GM04503 (cell line): ENCODE measurements around the gene EFCAB6.

Experiments
- DNase-seq: peaks from one replicate; pipeline ENCODE4 v3.0.0-alpha.2; 2012; ENCODE audit warnings: low read depth

The EFCAB6 gene

DNA sequence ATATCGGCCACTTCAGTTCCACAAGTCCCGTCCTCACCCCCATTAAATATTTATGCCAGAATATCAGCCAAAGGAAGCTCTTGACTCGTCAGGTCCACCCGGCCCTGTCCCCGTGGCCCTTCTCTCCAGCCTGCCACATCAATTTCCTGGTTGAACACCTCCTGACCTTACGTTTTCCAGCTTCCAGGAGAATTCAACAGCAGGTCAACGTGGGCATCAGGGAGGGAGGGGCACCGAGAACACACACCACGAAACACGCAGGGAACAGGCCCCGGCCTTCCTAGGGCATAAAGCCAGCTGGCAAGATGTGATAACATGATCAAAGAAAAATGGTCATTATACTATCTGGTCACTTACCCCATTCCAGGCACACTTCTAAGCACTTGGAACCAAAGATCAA lies 34.9 kb upstream of the EFCAB6 start:
- no peak for DNase-seq

DNA sequence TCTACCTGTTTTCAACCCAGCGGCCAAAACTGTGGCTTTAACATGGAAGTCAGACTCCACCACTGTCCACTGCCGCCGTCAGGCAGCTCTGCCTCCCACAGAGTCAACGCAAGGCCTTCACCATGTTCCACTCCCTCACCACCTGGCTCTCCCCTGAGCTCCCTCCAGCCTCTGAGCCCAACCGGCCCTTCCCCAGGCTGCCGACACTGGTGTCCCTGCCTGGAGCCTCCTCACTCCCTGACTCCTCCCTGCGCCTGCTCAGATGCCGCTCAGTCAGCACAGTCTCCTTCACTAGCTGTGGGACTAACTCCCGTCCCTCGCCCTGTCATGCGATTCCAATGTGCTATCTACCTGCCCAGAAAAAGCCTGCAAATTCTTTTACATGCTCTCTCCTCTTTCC lies 33.9 kb upstream of the EFCAB6 start:
- DNase-seq = no peak

DNA sequence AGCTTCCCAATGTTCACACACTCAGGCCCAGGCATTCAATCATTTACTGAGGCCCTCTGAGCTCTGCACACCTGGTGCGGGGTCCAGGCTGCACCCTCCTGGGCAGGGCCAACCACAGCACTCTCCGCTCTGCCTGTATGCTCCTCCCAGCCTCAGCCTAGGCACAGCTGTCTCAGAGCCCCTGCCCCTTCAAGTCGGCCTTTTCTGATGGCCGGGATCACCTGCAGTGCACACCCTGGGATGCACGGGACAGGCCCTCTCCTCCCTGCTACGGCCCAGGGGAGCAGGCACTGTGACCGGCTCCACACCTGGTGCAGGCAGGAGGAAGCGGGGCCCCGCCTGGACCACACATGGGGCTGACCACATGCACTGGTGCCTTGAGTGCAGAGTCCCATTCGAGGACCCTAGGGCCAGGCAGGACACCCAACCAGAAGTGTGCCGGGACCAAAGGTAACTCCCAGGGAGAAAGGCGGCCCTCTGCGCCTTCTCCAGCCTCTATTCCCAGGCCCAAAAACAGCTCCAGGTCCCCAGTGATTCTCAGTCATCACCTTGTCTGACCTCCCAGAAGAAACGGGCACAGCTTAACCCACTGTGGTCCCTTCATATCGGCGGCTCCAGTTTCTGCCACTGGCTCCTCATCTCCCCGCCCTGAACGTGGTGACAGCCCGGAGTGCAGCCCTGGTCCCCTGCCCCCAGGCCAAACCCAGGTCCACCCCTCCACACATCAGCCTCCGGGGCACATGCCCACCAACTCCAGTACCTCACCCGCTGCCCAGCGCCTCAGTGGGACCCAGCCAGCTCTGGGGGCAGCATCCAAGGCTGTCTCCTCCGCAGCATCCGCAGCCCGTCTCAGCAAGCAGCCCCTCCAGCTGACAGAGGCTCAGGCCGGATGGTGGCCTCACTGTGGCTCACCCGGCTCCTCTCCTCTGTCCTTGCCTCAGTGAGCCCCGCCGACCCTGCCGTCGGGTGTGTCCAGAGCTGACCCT lies 32.7 kb upstream of the EFCAB6 start:
- no peak for DNase-seq

DNA sequence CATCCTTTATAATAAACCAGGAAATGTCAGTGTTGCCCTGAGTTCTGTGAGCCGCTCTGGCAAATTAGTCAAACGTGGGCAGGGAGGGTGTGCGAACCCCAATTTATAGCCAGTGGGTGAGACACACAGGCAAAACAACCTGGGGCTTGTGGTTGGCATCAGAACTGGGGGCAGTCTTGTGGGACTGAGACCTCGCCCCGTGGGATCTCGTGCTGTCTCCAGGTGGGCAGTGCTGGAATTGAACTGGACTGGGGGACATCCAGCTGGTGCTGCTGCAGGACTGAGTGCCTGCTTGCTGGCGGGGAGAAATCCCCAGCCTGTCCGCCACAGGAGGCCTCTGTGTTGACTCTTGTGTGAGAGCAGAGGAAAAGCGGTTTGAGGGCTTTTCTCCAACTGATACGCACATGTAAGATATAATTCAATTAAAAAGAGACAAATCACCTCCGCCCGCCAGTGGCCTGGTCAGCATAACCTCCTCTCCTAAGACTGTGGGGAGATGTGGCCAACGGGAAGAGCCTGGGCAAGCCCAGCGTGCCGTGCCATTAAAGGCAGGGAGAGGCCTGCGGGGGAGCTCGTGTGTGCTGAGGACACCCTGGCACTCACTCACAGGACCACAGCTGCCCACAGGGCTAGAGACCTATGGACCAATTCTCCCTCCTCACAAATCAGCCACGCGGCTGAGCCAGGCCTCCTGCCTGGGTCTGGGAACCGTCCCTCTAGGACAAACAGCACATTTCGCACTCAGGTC lies 31.9 kb upstream of the EFCAB6 start:
- DNase-seq = no peak

DNA sequence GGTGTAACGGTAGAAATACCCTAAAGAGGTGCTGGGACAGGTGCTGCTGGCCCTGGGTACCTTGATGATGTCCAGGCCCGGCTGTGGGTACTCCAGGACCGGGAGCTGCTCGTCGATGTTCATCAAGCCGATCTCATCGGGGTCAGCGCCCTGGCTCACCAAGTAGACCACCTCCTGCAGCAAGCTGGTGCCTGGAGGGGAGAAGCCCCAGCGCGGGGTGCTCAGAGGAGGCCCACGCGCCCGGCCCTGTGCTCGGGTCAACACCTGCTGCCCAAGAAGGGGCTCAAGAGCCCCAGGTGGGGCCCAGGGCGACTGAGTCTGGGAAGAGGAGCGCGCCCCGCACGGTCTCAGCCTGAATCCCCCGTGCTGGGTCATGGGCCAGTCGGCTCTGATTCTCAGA lies 29.6 kb upstream of the EFCAB6 start:
- no peak for DNase-seq

DNA sequence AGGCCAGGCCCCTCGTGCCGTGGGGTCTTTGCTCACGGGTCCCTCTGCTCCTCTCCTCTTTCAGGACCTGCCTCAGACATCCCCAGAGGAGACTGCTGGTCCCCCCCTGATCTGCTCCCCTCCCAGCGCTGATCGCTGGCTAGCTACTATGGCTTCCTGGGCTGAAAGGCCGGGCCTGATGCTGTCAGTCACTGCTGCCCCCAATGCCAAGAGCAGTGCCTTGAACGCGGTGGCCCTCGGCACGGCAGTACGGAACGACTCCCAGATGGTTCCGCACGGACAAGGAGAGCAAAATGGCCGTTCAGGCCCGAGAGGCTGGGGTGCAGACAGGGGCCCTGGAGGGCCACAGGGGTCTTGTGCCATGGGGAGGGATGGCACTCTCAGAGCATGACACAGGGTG lies 28.7 kb upstream of the EFCAB6 start:
- no peak for DNase-seq

DNA sequence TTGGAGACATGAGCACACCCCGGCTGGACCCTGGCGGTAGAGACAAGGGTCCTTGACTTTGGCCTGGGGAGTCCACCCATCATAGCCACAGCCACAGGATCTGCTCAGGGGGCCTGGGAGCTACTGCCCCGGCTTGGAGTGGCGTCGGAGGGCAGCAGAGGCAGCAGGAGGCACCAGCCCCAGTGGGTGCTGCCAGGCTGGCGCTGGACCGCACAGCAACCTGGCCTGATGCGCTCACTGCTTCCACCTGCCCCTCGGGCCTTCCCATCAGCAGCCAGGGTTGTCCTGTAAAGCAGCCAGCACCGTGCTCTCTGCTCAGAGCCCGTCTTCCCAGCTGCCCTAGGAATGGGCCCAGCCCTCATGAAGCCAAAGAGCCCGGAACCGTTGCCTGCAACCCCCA lies 28.3 kb upstream of the EFCAB6 start:
- DNase-seq = no peak

DNA sequence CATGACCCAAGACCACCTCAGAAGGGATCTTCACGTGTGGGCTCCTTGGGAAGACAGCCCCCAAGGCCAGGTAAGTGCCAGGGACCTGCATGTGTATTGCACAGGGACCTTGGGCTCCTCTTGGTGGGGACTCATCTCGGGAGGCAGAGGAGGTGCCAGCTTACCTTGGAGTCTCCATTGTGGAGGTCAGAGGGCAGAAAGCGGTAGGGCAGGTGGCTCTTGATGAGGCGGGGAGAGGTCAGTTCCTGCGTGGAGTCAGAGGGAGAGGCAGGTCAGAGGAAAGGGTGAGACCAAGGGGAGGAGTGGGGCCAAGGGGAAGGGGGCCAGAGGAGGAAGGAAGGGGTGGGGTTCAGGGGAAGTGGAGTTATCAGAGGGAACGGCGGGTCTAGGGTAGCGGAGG lies 27.7 kb upstream of the EFCAB6 start:
- DNase-seq = no peak

DNA sequence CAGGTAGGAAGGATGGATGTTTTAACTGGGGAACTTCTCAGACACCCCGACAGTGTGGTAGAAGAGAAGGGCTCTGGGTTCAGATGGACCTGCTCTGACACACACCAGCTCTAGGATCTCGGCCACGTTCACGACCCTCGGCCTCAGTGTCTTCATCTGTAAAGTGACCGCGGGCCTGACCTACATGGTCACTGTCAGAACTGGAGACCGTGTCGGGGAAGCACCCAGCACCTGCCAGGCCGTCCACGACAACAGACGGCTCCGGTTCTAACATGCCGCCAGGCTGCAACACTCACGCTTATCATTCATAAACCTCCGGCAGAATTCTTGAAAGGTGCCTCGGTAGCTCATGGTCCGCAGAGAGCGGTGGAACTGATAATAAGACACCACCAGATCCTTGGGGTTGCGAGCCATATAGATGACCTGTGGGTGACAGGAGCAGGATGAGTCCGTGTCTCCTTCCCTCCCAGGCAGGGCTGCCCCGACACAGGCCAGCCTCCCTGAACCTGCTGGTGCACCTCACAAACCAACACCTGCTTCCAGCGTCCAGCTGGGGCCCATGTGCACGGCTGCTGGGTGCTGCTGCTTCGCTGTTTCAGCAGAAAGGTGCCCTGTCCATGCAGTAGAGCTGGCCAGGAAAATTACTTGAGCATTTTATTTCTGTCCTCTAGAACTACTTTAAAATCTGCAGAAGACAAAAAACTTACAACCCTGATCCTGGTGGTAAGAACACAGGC lies 26.6 kb upstream of the EFCAB6 start:
- no peak for DNase-seq

DNA sequence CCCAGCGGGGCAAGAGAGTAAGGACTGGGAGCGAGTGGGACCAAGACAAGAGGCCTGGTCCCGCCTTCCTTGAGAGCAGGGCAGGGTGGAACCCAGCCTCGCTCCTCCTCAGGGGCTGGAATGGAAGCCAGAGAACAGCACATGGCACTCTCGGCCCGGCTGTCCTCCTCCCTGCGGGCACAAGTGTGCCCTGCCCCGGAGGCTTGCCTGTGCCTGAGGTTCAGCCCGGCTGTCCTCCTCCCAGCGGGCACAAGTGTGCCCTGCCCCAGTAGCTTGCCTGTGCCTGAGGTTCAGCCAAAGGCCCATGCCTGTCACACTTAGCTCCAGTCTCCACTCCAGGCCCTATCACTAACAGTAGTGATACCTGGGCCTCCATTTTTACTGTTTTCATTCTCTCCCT lies 26.1 kb upstream of the EFCAB6 start:
- no peak for DNase-seq

DNA sequence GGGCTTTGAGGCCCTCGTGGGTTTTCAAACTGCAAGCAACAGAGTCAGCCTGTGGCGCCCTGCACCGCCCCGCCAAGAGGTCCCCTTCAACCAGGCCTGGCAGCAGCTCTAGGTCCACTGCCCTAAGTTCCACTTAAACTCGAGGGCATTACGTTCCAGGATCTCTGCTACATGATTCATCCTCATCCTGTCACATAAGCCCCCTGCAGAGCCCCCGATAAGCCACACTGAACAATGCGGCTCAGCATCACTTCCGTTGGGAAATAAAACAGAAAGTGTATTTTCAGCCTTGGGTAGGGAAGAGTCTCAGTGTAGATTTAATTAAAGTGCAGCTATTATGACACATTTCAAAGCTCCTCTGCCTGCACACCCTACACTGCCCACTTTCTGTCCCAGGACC lies 25.6 kb upstream of the EFCAB6 start:
- no peak for DNase-seq

DNA sequence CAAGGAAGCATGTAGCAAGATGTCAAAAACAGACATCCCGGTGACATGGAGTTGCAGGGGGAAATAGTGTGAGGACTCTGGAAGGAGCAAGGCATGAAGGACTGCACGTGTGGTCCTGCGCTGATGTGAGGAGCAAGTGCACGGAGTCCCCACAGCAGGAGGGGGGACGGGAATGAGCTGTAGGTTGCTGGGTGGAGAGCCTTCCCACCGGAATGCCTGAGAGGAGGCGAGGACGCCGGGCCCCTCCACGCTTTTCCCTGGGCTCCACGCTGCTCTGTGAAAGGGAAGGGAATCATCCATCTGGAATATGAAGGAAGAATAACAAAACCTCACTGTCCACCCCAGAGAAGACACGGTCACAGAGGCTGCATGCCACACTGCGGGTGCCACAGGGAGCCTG lies 23.6 kb upstream of the EFCAB6 start:
- no peak for DNase-seq

DNA sequence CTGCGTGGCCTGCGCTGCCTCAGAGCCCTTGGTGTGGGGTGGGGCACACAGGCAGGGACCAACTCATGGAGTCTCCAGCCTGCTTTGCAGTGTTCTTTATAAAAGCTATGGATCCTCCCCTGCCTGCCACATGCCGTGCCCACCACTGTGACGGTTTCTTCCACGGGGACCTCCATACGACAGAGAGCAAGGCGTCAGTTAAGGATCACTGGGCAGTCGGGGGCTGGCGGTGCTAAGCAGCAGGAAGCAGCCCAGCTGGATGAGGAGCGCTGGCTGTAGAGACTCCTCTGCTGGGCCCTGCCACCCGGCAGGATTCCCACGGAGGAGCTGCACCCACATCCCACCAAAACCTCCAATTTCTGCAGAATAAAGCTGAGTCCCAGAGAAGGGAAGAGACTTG lies 23.1 kb upstream of the EFCAB6 start:
- no peak for DNase-seq

DNA sequence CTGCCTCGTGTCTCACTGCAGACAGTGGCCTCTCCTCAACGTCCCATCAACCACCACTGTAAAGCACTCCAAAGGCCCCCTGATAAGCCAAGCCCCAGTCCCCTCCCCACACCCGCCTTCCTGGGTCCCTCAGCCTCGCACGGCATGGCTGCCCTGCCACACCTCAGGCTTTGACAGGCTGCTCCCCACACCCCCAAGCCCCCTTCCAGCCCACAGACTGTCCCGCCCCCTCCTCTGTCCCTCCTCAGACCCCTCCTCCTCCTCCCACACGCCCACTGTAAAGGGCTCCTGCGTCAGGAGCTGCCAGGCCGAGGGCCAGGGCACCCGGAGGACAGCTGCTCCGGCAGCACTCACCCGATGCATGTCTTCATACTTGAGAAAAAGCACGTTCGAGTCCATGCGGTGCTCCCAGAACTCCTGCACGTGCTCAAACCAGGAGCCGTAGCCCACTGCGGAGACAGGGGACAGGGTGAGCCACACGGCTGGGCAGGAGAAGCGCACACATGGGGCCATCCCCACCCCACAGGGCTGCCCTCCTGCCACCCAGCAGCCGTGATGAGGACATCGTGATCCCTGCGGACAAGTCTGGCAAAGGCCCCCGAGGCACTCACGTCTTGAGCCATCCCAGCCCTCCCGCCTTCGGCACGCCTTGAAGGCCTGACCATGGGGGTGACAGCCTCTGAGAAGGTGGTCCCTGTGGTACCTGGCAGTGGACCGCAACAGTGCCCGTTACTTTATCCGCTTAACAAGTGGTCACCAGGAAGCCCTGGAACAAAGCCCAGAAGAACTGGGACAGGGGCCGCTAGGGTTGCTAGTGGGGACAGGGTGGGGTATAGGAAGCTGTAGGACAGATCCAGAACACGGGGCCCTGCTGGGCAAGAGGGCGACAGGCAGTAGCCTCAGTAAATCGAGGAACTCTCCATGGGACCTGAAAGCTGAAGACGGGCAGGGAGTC lies 21.5 kb upstream of the EFCAB6 start:
- no peak for DNase-seq

DNA sequence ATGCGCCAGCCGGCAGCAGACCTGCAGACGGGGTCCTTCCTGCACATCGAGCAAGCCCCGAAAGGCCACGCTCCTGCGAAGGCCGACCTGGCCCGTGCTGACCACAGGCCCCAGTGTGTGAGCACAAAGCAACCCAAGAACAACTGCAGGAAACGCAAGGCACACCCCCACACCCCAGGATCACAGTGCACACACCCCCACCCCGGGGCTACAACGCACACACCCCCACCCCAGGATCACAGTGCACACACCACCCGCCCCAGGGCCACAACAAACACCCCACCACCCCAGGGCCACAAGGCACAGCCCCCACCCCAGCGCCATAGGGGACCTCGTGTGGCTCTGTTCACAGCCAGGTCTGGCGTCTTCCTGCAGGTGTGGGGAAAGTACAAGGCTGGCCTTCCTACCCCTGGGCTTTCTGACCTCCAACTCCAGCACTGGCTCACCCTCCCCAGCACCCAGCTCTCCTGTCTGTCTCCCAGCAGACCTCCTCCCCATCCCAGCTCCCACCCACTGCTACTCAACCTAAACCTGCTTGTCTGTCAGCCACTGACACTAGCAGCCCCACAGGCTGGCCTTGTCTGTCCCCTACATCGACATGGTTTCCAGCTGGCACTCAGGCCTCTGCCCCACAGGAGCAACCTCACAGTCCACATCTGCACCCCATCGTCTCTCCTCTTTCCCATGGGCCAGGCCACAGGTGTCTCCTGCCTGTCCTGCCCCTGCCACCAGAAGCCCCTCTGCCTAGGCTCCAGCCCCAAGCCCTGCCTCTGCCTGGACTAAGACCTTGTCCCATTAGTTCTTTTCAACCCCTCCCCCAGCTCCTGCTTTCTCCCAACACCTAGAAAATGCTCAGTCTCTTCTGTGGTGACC lies 20.5 kb upstream of the EFCAB6 start:
- no peak for DNase-seq

DNA sequence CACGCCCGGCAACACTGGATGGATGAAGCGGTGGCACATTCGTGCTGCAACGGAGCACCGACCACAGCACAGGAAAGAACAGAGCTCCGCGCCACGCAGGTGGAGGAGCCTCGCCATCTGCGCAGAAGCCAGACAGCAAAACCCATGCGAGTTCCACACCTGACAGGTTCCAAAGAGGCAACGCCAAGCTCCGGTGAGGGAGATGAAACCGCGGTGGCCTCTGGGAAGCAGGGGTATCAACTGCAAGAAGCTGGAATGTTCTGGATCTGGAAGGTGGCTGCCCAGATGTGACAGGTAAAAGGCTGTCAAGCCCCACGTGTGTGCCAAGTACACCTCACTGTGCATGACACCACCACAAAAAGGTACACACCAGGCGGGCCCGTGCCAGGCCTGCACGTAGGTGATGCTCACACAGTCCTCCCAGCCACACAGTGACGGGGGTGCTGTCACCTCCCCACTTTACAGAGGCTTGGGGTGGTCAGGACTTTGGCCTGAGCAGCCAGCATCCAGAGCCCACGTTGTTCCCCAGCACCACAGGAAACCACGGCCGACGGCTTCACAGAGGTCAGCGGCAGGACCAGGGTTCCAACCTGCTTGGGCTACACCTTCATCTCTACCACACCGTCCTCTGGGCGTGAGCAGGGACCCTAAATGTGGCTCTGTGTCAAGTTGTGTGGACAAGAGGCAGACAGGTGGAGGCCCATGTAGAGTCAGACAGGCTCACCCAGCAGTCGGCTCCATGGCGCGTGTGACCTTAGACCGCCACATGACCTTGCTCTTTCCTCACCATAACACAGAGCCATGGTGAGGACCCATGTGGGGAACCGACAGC lies 19.7 kb upstream of the EFCAB6 start:
- DNase-seq = no peak

DNA sequence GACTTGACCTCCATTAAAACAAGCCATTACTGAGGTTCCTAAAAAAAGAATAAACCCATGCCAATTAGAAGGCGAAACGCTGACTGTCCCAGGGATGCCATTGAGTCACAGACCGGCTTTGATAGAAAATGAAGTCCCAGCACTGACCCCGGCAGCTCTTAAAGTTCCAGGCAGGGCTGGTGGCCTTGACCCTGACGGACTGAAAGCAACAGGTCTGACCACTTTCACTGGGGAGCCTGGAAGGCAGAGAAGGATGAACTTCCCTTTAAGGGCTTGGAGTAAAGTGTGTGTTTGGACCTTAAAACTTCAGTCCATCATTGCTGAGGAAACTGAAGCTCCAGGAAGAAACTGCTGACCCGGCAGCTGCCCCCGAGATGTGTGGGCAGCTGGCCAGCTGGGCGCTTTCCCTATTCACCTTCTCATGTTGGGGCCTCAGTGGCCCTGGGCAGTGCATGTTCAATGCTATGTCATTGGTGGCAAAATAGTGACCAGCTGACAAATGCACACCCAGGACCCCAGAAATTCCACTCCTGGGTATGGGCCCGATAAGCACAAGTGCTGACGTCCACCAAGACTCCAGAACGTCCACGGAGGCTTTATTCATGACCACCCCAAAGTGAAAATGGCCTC lies 18.9 kb upstream of the EFCAB6 start:
- DNase-seq = no peak

DNA sequence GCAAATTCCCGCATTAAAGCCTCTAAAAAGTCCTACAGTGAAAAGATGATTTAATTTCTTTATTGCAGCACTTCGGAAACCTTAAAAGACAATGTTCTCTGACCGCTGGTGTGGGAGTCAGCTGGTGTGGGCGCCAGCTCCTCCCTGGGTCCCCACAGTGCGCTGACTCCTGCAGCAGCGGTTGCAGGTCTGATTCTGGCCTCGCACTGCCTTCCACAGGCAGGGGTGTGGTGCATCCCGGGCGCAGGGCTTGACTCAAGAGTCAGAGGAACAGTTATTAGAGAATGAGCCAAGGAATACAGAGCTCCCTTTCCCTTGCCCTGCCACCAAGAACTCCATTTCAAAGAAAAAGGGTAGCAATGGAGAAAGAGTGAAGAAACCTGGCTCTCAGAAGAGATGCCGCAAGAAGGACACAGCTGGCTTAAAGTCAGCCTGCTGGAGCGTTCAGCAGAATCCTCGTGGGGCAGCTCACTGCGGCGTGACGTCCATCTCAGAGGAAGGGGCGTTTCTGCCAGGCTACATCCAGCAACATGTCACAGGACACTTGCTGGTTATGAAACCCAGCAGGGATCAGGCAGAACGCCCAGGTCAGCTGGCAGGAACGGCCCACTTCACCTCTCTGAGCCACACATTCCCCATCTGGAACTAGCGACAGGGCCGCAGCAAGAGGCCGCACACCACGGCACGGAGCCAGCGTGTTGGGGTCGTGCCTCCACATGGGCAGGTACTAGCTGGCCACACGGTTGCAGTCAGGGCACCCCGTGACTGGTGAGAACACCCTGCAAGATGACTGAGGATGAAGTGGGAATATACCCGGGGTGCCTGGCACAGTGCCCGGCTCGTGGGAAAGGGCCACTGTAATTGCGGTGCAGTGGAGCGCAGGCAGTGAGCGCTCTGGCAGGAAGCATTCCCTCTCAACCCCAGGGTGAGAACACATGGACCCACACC lies 18.1 kb upstream of the EFCAB6 start:
- peak; percentile 15 for DNase-seq
